HG03432 (cell line): Measurements from ENCODE around the gene CEP131.
A peak's percentile ranks its signal among the peaks of the same experiment; 100 is the strongest.

Source experiments
- ATAC-seq: cut with Tn5 transposase; IDR thresholded peaks from one replicate; pipeline ENCODE4 v1.9.1; 2021; ENCODE audit warnings: mild to moderate bottlenecking, moderate library complexity; ENCODE audit not compliant: unreplicated experiment

CEP131 gene

GRCh38 chr17:81222906-81223761 is at the start of gene CEP131:
TSS of gene CEP131 (minus strand) at chr17:81222965. CDS start at chr17:81220056, 2,909 bp downstream.
- ATAC-seq = peak; percentile 92

- no peak for ATAC-seq
Measured at GRCh38 chr17:81271226-81271625, 48.5 kb upstream of the CEP131 start.

GRCh38 chr17:81270279-81270678 is 47.5 kb upstream of the CEP131 start:
- no peak for ATAC-seq

GRCh38 chr17:81267390-81268067 is 44.8 kb upstream of the CEP131 start:
- no peak for ATAC-seq

- no peak for ATAC-seq
Measured at GRCh38 chr17:81265576-81265975, 42.8 kb upstream of the CEP131 start.

GRCh38 chr17:81264640-81265039 is 41.9 kb upstream of the CEP131 start:
- no peak for ATAC-seq

- no peak for ATAC-seq
Measured at GRCh38 chr17:81263371-81264181, 40.8 kb upstream of the CEP131 start.

GRCh38 chr17:81261582-81262336 is 39.0 kb upstream of the CEP131 start:
- ATAC-seq = no peak

GRCh38 chr17:81261096-81261495 is 38.3 kb upstream of the CEP131 start:
- ATAC-seq = no peak

- no peak for ATAC-seq
Measured at GRCh38 chr17:81260641-81261040, 37.9 kb upstream of the CEP131 start.

GRCh38 chr17:81260171-81260570 is 37.4 kb upstream of the CEP131 start:
- no peak for ATAC-seq

- ATAC-seq = no peak
Measured at GRCh38 chr17:81259058-81259605, 36.4 kb upstream of the CEP131 start.

- ATAC-seq = no peak
Measured at GRCh38 chr17:81258292-81258691, 35.5 kb upstream of the CEP131 start.

- no peak for ATAC-seq
Measured at GRCh38 chr17:81257533-81257932, 34.8 kb upstream of the CEP131 start.

- no peak for ATAC-seq
Measured at GRCh38 chr17:81256616-81257015, 33.9 kb upstream of the CEP131 start.

- no peak for ATAC-seq
Measured at GRCh38 chr17:81254955-81255717, 32.4 kb upstream of the CEP131 start.

- ATAC-seq = no peak
Measured at GRCh38 chr17:81253358-81254131, 30.8 kb upstream of the CEP131 start.

- no peak for ATAC-seq
Measured at GRCh38 chr17:81252987-81253329, 30.2 kb upstream of the CEP131 start.
